Adrenal gland (tissue), 5 donors: Measurements from ENCODE around the gene MGMT.

Experiments
- POLR2A ChIP-seq, 2 donors: fragments of 450-650 bp; IDR thresholded peaks; one replicate each; pipeline ENCODE4 v1.6.1; 2017; ENCODE audit warnings: antibody characterized with exemption in 2 of 2, mild to moderate bottlenecking in 2 of 2, moderate library complexity in 1 of 2
- TF ChIP-seq, protein P1 (sequence below), 6 experiments: fragments of 450-650 bp in 4 of 6; fragments of 200-600 bp in 2 of 6; sonication (generic) in 1 of 6; IDR thresholded peaks; 1 replicate in 5 of 6; 2 replicates in 1 of 6; pipeline versions ENCODE4 v1.5.1 to v1.8.0; 2016 to 2021; ENCODE audit warnings: antibody characterized with exemption in 6 of 6, mild to moderate bottlenecking in 2 of 6, moderate library complexity in 1 of 6
- donor health status: DM: no; HTN: no; CAD: no.

DNA sequence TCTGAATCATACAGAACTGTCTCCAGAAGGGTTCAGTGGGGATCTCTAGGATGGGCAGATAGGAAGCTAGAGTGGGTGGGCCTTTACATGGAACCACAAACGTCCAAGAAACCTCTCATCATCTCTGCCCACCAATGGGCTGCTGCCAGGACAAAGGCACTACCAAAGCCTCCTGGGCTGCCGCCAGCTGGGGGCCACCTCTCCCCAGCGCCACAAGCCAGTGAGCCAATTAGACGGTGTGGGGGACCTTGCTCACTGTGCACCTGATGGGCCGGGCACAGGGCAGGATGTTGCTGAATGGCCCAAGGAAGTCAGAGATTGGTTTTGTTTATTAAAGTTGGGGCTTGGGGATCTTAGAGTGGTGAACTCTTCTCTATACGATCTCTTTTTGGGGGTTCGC lies 242.1 kb downstream of the MGMT start:
- TF ChIP-seq, protein P1, sequence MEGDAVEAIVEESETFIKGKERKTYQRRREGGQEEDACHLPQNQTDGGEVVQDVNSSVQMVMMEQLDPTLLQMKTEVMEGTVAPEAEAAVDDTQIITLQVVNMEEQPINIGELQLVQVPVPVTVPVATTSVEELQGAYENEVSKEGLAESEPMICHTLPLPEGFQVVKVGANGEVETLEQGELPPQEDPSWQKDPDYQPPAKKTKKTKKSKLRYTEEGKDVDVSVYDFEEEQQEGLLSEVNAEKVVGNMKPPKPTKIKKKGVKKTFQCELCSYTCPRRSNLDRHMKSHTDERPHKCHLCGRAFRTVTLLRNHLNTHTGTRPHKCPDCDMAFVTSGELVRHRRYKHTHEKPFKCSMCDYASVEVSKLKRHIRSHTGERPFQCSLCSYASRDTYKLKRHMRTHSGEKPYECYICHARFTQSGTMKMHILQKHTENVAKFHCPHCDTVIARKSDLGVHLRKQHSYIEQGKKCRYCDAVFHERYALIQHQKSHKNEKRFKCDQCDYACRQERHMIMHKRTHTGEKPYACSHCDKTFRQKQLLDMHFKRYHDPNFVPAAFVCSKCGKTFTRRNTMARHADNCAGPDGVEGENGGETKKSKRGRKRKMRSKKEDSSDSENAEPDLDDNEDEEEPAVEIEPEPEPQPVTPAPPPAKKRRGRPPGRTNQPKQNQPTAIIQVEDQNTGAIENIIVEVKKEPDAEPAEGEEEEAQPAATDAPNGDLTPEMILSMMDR (IDR thresholded peaks at IDR 0.05) = no peak
- TF ChIP-seq POLR2A (IDR thresholded peaks at IDR 0.05) = no peak
